Measurements from ENCODE around the gene BST2. TPM values are rescaled to one million over a fixed set of nuclear protein-coding genes. Genes with fewer than 3 reads are reported as not detected.
"Not testable (repeated sequence)": the region's sequence is repeated elsewhere in the genome, so short reads cannot be mapped to it uniquely, and the experiment has no call there.

Gene BST2
- total RNA-seq, 2 donors from 2014 or later, result 12.8 to 15.6 TPM

GRCh38 chr19:17370026-17370587, 35.3 kb downstream of the BST2 start:
- DNase-seq, result no peak
- H3K36me3 ChIP-seq, result no peaks in the 10 kb centered on the region
- H3K4me1 ChIP-seq, result no peaks in the 10 kb centered on the region
- peak overlapping the region; percentile 12 for H3K27ac ChIP-seq
- H3K9ac ChIP-seq (ENCODE audit: low read depth in 2 of 2, low read length in 2 of 2), result no peak overlapping the region
- intact Hi-C loops (cut with DNase I), result no loop called here
- no peaks in the 10 kb centered on the region for H3K27me3 ChIP-seq
- no peak overlapping the region for H3K4me3 ChIP-seq
- TF ChIP-seq, protein P1, sequence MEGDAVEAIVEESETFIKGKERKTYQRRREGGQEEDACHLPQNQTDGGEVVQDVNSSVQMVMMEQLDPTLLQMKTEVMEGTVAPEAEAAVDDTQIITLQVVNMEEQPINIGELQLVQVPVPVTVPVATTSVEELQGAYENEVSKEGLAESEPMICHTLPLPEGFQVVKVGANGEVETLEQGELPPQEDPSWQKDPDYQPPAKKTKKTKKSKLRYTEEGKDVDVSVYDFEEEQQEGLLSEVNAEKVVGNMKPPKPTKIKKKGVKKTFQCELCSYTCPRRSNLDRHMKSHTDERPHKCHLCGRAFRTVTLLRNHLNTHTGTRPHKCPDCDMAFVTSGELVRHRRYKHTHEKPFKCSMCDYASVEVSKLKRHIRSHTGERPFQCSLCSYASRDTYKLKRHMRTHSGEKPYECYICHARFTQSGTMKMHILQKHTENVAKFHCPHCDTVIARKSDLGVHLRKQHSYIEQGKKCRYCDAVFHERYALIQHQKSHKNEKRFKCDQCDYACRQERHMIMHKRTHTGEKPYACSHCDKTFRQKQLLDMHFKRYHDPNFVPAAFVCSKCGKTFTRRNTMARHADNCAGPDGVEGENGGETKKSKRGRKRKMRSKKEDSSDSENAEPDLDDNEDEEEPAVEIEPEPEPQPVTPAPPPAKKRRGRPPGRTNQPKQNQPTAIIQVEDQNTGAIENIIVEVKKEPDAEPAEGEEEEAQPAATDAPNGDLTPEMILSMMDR (IDR thresholded peaks at IDR 0.05), result no peak
- H3K9me3 ChIP-seq, result no peaks in the 10 kb centered on the region

DNA sequence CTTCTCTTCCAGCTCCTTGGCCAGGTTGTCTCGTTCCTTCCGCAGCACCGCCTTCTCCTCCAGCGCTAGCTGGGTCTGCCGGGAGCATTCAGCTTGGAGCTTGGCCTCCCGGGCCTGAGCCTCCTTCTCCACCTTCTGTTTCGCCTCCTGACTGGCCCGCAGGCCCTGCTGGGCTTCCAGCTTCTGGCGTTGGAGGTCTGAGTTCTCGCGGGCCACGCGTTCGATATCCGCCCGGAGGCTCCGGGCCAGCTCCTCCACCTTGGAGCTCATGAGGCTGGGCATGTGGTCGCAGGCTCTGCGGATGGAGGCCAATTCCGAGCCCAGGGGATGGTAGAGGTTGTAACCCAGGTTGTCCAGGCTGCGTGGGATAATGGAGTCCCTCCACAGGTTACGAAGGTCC, 40.1 kb downstream of the BST2 start:
- Histone ChIP-seq H3K27ac (no peak overlapping the region), H3K36me3 (no peaks in the 10 kb centered on the region), H3K4me3 (no peak overlapping the region), H3K9me3 (no peaks in the 10 kb centered on the region), H3K9ac (ENCODE audit: low read depth in 2 of 2, low read length in 2 of 2) (no peak overlapping the region), H3K27me3 (no peaks in the 10 kb centered on the region), H3K4me1 (no peaks in the 10 kb centered on the region)
- intact Hi-C loops (cut with DNase I), result no loop called here
- TF ChIP-seq, protein P1 (IDR thresholded peaks at IDR 0.05), result no peak
- DNase-seq, result no peak

- H3K27ac ChIP-seq; DNase-seq; H3K4me1 ChIP-seq; H3K9me3 ChIP-seq; intact Hi-C loops (cut with DNase I); H3K27me3 ChIP-seq; H3K9ac ChIP-seq (ENCODE audit: low read depth in 2 of 2, low read length in 2 of 2); H3K4me3 ChIP-seq; H3K36me3 ChIP-seq: not testable (repeated sequence)
Observed at GRCh38 chr19:17363852-17364605, 41.4 kb downstream of the BST2 start.

DNA sequence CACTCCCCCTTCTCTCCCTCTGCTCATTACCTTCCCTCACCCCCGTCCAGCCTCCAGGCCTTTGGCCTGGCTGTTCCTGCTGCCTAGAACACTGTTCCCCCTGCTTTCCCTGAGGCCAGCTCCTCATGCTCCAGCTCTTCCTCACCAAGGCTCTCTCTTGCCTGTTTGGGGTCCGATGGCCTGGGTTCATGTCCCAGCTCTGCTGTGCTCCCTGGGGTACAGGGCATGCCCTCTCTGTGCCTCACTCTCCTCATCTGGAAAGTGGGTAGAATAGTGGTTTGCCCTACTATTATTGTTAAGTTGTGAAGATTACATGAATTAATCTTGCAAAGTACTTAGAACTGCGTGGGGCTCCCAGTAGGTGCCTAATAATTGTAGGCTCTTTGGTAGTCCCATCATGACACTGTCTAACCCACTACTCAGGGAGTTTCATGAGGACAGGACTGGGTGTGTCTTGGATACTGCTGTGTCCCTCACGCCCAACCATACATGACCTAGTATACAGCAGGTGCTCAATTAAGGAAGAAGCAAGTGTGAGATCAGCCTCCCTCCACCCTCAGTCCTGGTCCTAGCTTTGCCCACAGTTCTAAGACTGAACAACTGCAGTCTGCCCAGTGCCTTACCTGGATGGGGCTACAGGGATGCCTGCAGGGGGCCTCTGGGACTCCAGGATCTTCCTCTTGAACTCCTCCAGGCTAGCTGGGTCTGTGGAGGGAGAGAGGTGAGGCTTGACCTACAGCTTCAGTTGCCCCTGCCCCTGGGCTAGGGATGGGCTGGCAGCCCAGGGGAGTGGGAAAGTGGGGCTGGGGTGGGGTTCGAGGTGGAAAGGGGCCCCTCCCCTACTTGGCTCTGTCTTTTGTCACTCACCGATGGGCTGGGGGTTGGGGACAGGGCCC, 45.3 kb downstream of the BST2 start:
- no peak overlapping the region for H3K27ac ChIP-seq
- no peak for DNase-seq
- no peaks in the 10 kb centered on the region for H3K36me3 ChIP-seq
- no peak overlapping the region for H3K4me3 ChIP-seq
- H3K9me3 ChIP-seq, result no peaks in the 10 kb centered on the region
- TF ChIP-seq, protein P1 (IDR thresholded peaks at IDR 0.05), result no peak
- H3K27me3 ChIP-seq, result no peaks in the 10 kb centered on the region
- H3K4me1 ChIP-seq, result no peaks in the 10 kb centered on the region
- H3K9ac ChIP-seq (ENCODE audit: low read depth in 2 of 2, low read length in 2 of 2), result no peak overlapping the region
- intact Hi-C loops (cut with DNase I), result no loop called here

- H3K36me3 ChIP-seq, result no peaks in the 10 kb centered on the region
- no peaks in the 10 kb centered on the region for H3K27me3 ChIP-seq
- no peak for DNase-seq
- intact Hi-C loops (cut with DNase I), result no loop called here
- TF ChIP-seq, protein P1 (IDR thresholded peaks at IDR 0.05), result no peak
- no peak overlapping the region for H3K9ac ChIP-seq (ENCODE audit: low read depth in 2 of 2, low read length in 2 of 2)
- no peak overlapping the region for H3K4me3 ChIP-seq
- H3K4me1 ChIP-seq, result no peaks in the 10 kb centered on the region
- H3K27ac ChIP-seq, result no peak overlapping the region
- H3K9me3 ChIP-seq, result no peaks in the 10 kb centered on the region
Observed at GRCh38 chr19:17358395-17358794, 47.0 kb downstream of the BST2 start.

Data from colonic mucosa (tissue), 4 donors.